Measurements from ENCODE around the gene DENND6B. TPM values are rescaled to one million over a fixed set of nuclear protein-coding genes. Genes with fewer than 3 reads are reported as not detected.

DENND6B gene
- total and polyA plus RNA-seq, 2 experiments from 2014 or later: 0.71 to 1.3 TPM

GRCh38 chr22:50306753-50307749, 19.8 kb downstream of the DENND6B start, which contains the start of gene PLXNB2:
Gene PLXNB2, minus strand, starts transcription at chr22:50307646. Its CDS starts 17,062 bp downstream, at chr22:50290584.
- H3K27ac ChIP-seq (ENCODE audit: low read depth): no peak within 1 kb of the TSS
- Mint-ChIP-seq H3K4me3 (peak within 1 kb of the TSS; percentile 70; the same call in 2 of the 3 replicates), H3K36me3 (ENCODE audit: low read depth) (no peaks in the 10 kb centered on the region), H3K27ac (no peak within 1 kb of the TSS), H3K4me1 (peaks cover 20% of the 10 kb centered on the region), H3K9me3 (no peaks in the 10 kb centered on the region), H3K27me3 (ENCODE audit: insufficient read depth, low read depth, poor library complexity) (peaks cover 29% of the 10 kb centered on the region)
- H4K20me1 ChIP-seq (replicated peaks; ENCODE audit: insufficient read depth): peaks cover 5% of the 10 kb centered on the region
- TF ChIP-seq POLR2AphosphoS5 (IDR thresholded peaks at IDR 0.05; ENCODE audit: low read depth) (peak; percentile 47; the same call in 1 of the 2 replicates), CREB1 (CRISPR knock-in tag; IDR thresholded peaks at IDR 0.05; ENCODE audit: low read depth) (no peak), NANOG (IDR thresholded peaks at IDR 0.05; ENCODE audit: borderline replicate concordance) (no peak), CTCF (conservative IDR thresholded peaks at IDR 0.05; ENCODE audit: low read depth in 2 of 2) (no peak), ETS1 (IDR thresholded peaks at IDR 0.05) (no peak), STAT1 (IDR thresholded peaks at IDR 0.05; ENCODE audit: unreplicated experiment) (no peak)
- H2AFZ ChIP-seq: peak within 1 kb of the TSS; percentile 52; the same call in 1 of the 2 replicates
- H3K9me2 ChIP-seq (ENCODE audit: insufficient read depth): no peaks in the 10 kb centered on the region
- ATAC-seq (peak; percentile 22), DNase-seq (ENCODE audit: low spot score) (peak; percentile 83)
- H3K4me2 ChIP-seq: peak within 1 kb of the TSS; percentile 88
- no peaks in the 10 kb centered on the region for H3K36me3 ChIP-seq (ENCODE audit: insufficient read depth)
- H3F3A ChIP-seq (replicated peaks; ENCODE audit: low read depth): 0 out of 2 replicates have a peak, but pooled peaks cover 6% of the 10 kb centered on the region
- H3K4me3 ChIP-seq: peak within 1 kb of the TSS; percentile 69
- H3K79me2 ChIP-seq (replicated peaks; ENCODE audit: insufficient read depth): no peaks in the 10 kb centered on the region
- peaks cover 11% of the 10 kb centered on the region for H3K27me3 ChIP-seq (ENCODE audit: insufficient read depth)
- H3K4me1 ChIP-seq (ENCODE audit: insufficient read depth): peaks cover 19% of the 10 kb centered on the region; the same call in 1 of the 2 replicates

GRCh38 chr22:50305923-50306566, 20.8 kb downstream of the DENND6B start:
- Mint-ChIP-seq H3K36me3 (ENCODE audit: low read depth) (no peaks in the 10 kb centered on the region), H3K27ac (no peak overlapping the region), H3K9me3 (no peaks in the 10 kb centered on the region), H3K4me3 (peak overlapping the region; percentile 70), H3K27me3 (ENCODE audit: insufficient read depth, low read depth, poor library complexity) (peaks cover 29% of the 10 kb centered on the region), H3K4me1 (peaks cover 20% of the 10 kb centered on the region)
- Histone ChIP-seq H2AFZ (no peak overlapping the region), H3K27ac (ENCODE audit: low read depth) (no peak overlapping the region), H3K4me1 (ENCODE audit: insufficient read depth) (peaks cover 19% of the 10 kb centered on the region; the same call in 1 of the 2 replicates), H4K20me1 (replicated peaks; ENCODE audit: insufficient read depth) (peaks cover 5% of the 10 kb centered on the region), H3K4me2 (peak overlapping the region; percentile 88), H3K79me2 (replicated peaks; ENCODE audit: insufficient read depth) (no peaks in the 10 kb centered on the region), H3K36me3 (ENCODE audit: insufficient read depth) (no peaks in the 10 kb centered on the region), H3F3A (replicated peaks; ENCODE audit: low read depth) (0 out of 2 replicates have a peak, but pooled peaks cover 6% of the 10 kb centered on the region), H3K27me3 (ENCODE audit: insufficient read depth) (peaks cover 11% of the 10 kb centered on the region), H3K9me2 (ENCODE audit: insufficient read depth) (no peaks in the 10 kb centered on the region), H3K4me3 (peak overlapping the region; percentile 69)
- ATAC-seq (no peak), DNase-seq (ENCODE audit: low spot score) (peak; percentile 51)
- no peak for TF ChIP-seq EZH2phosphoT487 (IDR thresholded peaks at IDR 0.05; ENCODE audit: unreplicated experiment)
- TF ChIP-seq POLR2AphosphoS5 (IDR thresholded peaks at IDR 0.05; ENCODE audit: low read depth): no peak
- TF ChIP-seq STAT1 (IDR thresholded peaks at IDR 0.05; ENCODE audit: unreplicated experiment): no peak
- no peak for TF ChIP-seq NANOG (IDR thresholded peaks at IDR 0.05; ENCODE audit: borderline replicate concordance)
- TF ChIP-seq JUNB (IDR thresholded peaks at IDR 0.05; ENCODE audit: unreplicated experiment): no peak
- no peak for TF ChIP-seq EZH2 (IDR thresholded peaks at IDR 0.05; ENCODE audit: low read depth, unreplicated experiment)
- no peak for TF ChIP-seq ZNF114 (CRISPR knock-in tag; IDR thresholded peaks at IDR 0.05)
- no peak for TF ChIP-seq ZNF331 (CRISPR knock-in tag; IDR thresholded peaks at IDR 0.05; ENCODE audit: low read depth)
- no peak for TF ChIP-seq CREB1 (CRISPR knock-in tag; IDR thresholded peaks at IDR 0.05; ENCODE audit: low read depth)
- TF ChIP-seq REST (IDR thresholded peaks at IDR 0.05; ENCODE audit: unreplicated experiment): no peak
- no peak for TF ChIP-seq CTCF (conservative IDR thresholded peaks at IDR 0.05; ENCODE audit: low read depth in 2 of 2)

Measured in GM23338 (cell line).